ENCODE results near the gene LINC00237.

LINC00237 gene

DNA sequence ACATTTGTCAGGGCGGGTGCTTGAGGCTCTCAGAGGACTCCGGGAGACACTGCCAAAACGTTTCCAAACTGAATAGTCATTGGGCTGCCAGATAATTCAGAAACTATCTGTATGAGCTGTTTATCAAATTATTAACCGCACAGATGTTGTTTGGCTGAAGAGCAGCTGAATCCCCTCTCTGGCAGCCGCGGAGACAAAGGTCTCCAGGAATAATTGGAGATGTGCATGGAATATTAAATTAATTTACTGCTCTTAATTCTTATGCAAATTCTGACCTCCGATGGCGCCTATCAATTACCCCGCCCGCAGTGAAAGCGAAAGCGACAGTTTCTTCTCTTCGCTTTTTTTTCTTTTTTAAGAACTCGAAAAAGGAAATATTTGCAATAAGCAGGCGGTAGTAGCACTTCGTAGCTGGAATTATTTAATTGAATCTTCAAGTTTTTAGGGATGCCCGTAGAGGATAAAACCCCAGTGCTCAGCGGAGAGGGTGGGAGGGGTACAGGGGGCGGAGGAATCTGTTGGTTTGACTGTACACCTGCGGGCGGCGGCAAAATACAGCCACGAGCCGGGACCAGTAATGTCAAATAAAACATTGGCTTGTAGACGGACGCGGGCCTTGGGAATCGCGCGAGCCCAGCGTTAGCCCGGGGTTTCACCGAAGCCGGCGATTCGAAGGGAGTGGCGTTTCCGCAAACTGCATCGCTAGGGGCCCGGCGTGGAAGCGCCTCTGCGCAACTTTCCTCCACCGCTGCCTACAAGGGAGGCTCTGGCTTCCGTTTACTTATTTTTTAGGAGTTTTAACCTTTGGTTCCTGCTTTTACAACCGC lies 6.2 kb downstream of the LINC00237 start:
- Mint-ChIP-seq H3K9me3 (no peaks in the 10 kb centered on the region), H3K27me3 (ENCODE audit: low read depth, poor library complexity) (peaks cover 94% of the 10 kb centered on the region), H3K4me1 (peaks cover 23% of the 10 kb centered on the region), H3K4me3 (peak overlapping the region; percentile 79), H3K36me3 (ENCODE audit: low read depth) (no peaks in the 10 kb centered on the region), H3K27ac (no peak overlapping the region)
- peak; percentile 52 for DNase-seq
- TF ChIP-seq, protein P1, sequence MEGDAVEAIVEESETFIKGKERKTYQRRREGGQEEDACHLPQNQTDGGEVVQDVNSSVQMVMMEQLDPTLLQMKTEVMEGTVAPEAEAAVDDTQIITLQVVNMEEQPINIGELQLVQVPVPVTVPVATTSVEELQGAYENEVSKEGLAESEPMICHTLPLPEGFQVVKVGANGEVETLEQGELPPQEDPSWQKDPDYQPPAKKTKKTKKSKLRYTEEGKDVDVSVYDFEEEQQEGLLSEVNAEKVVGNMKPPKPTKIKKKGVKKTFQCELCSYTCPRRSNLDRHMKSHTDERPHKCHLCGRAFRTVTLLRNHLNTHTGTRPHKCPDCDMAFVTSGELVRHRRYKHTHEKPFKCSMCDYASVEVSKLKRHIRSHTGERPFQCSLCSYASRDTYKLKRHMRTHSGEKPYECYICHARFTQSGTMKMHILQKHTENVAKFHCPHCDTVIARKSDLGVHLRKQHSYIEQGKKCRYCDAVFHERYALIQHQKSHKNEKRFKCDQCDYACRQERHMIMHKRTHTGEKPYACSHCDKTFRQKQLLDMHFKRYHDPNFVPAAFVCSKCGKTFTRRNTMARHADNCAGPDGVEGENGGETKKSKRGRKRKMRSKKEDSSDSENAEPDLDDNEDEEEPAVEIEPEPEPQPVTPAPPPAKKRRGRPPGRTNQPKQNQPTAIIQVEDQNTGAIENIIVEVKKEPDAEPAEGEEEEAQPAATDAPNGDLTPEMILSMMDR (IDR thresholded peaks at IDR 0.05) = no peak

DNA sequence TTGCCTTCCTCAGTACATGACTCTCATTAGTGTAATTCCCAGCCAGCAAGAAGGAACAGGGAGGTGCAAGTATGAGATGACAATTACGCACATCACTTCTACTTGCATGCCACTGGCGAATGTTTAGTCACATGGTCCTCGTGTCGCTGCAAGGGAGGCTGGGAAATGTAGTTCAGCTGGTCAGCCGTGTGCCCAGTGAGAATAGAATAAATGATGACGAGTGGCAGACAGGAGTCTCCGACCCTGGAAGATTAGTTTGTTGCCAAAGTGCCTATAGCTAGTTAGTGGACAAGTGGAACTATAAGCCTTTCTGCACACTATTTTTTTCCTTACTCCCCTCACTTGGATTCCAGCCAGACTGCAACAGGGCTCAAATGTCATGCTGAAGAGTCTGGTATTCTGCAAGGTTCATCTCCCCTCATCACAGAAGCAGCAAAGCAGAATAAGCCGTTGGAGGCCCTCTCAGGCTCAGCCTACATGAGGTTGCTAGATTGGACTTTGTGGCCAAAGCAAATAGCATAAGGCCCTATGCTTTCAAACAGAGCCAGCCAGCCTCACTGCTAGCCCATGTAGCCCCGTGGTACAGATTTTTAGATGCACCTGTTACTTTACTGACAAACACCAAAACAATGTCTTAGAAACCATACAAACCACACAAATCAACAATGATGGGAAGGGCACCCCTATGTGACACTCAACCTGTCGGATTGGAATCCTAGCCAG lies 9.7 kb downstream of the LINC00237 start:
- peaks cover 12% of the 10 kb centered on the region for H3K4me1 Mint-ChIP-seq
- H3K27me3 Mint-ChIP-seq (ENCODE audit: low read depth, poor library complexity) = peaks cover 69% of the 10 kb centered on the region
- DNase-seq = no peak
- H3K9me3 Mint-ChIP-seq = no peaks in the 10 kb centered on the region
- H3K27ac Mint-ChIP-seq = no peak overlapping the region
- no peak overlapping the region for H3K4me3 Mint-ChIP-seq
- no peaks in the 10 kb centered on the region for H3K36me3 Mint-ChIP-seq (ENCODE audit: low read depth)
- TF ChIP-seq, protein P1 (IDR thresholded peaks at IDR 0.05) = no peak

DNA sequence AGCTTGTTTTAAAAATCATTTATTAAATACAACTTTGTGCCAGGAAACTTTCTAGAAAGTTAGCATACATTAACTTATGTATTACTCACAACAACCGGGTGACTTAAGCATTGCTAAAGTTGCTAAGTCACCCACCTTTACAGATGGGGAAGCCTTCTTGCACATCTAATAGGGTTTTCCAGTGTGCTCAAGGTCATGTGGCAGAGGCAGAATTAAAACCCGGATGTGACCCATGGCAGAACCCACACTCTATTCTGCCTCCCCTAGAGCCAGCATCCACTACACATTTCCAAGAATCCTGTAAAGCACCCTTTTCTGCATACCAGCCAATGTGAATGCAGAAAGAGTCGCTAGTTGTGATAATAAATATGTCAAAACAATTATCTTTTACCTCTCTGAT lies 13.4 kb downstream of the LINC00237 start:
- H3K9me3 Mint-ChIP-seq = no peaks in the 10 kb centered on the region
- no peak overlapping the region for H3K27ac Mint-ChIP-seq
- peaks cover 40% of the 10 kb centered on the region for H3K27me3 Mint-ChIP-seq (ENCODE audit: low read depth, poor library complexity)

DNA sequence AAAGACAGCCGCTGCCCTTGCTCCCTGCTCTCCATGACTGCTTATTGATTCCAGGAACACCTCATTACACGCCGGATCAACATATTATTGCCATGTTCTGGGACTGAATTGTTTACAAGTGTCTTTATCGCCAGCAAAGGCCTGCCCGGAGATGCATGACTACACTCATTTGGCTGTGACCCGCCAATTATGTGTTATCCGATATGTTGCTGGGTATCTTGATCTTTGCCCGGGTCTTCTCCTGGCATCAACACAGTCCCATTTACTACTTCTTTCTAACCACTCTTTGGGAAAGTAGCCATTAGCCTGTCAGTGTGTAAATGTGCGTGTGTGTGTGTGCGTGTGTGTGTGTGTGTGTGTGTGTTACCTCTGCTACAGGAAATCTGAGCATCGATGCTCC lies 15.4 kb downstream of the LINC00237 start:
- no peaks in the 10 kb centered on the region for H3K36me3 Mint-ChIP-seq (ENCODE audit: low read depth)
- H3K27ac Mint-ChIP-seq = no peak overlapping the region
- H3K4me1 Mint-ChIP-seq = peaks cover 14% of the 10 kb centered on the region
- H3K27me3 Mint-ChIP-seq (ENCODE audit: low read depth, poor library complexity) = peaks cover 24% of the 10 kb centered on the region
- TF ChIP-seq, protein P1 (IDR thresholded peaks at IDR 0.05) = no peak
- no peak overlapping the region for H3K4me3 Mint-ChIP-seq
- no peak for DNase-seq
- no peaks in the 10 kb centered on the region for H3K9me3 Mint-ChIP-seq

More for the DNA sequence above, 13.4 kb downstream of the LINC00237 start:
- TF ChIP-seq, protein P1 (IDR thresholded peaks at IDR 0.05) = no peak
- H3K4me1 Mint-ChIP-seq = peaks cover 14% of the 10 kb centered on the region
- no peak overlapping the region for H3K4me3 Mint-ChIP-seq
- no peak for DNase-seq
- H3K36me3 Mint-ChIP-seq (ENCODE audit: low read depth) = no peaks in the 10 kb centered on the region

DNA sequence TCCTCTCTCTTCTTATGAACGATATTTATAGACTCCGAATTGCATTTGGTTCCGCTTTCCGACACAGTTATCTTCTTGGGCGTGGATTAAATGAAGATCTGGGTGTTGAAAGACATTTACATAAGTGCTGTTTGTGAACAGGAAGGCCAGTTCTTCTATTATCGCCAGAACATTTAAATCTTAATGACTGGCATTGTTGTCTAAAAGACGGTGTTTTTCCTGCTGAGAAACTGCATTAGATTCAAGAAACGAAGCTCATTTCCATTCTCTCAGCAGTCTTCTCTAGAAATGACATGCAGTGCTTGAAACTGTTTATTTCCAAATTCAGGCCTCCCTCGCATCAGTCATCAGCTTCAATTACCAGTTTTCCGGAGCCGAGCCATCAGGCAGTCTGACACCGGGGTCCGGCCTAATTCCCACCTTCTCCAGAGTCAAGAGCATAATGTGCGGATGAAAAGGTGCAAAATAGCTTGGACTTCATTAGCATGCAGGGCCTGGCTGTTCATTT lies 16.0 kb downstream of the LINC00237 start:
- Mint-ChIP-seq H3K27ac (no peak overlapping the region), H3K9me3 (no peaks in the 10 kb centered on the region), H3K27me3 (ENCODE audit: low read depth, poor library complexity) (peaks cover 21% of the 10 kb centered on the region), H3K4me1 (peaks cover 14% of the 10 kb centered on the region), H3K36me3 (ENCODE audit: low read depth) (no peaks in the 10 kb centered on the region), H3K4me3 (no peak overlapping the region)
- TF ChIP-seq, protein P1 (IDR thresholded peaks at IDR 0.05) = no peak
- DNase-seq = no peak
